Psoas muscle (tissue), 8 donors: ENCODE measurements around the gene ATP1B1. TPM values are rescaled to one million over a fixed set of nuclear protein-coding genes. Genes with fewer than 3 reads are reported as not detected.

Source experiments
- ATAC-seq, 4 donors: fragments of 200-7000 bp; cut with Tn5 transposase; one replicate each; pipeline ENCODE4 v1.9.1; 2020; ENCODE audit warnings: moderate library complexity in 3 of 4, mild to moderate bottlenecking in 2 of 4
- DNase-seq, 2 donors: peaks; one replicate each; pipeline ENCODE4 v3.0.0-alpha.2; 2020
- H3K27ac ChIP-seq: fragments of 200-600 bp; one replicate; pipeline ENCODE4 v1.8.0; 2022
- H3K27me3 ChIP-seq, 3 donors: fragments of 200-600 bp in 1 of 3; one replicate each; pipeline versions ENCODE4 v1.6.1 to v1.8.0; 2013 to 2022; ENCODE audit warnings: low read length in 2 of 3, mild to moderate bottlenecking in 2 of 3, moderate library complexity in 1 of 3; ENCODE audit not compliant: insufficient read depth in 3 of 3
- H3K36me3 ChIP-seq, 2 donors: fragments of 200-600 bp in 1 of 2; one replicate each; pipeline versions ENCODE4 v1.6.1 to v1.8.0; 2013 to 2022; ENCODE audit warnings: low read depth in 1 of 2, mild to moderate bottlenecking in 1 of 2, moderate library complexity in 1 of 2; ENCODE audit not compliant: insufficient read depth in 1 of 2
- H3K4me1 ChIP-seq: fragments of 200-600 bp; one replicate; pipeline ENCODE4 v1.8.0; 2022
- H3K4me3 ChIP-seq: fragments of 200-600 bp; one replicate; pipeline ENCODE4 v1.8.0; 2022; ENCODE audit warnings: mild to moderate bottlenecking
- H3K9me3 ChIP-seq: fragments of 200-600 bp; one replicate; pipeline ENCODE4 v1.8.0; 2022
- WGBS, 3 donors: extraction: QIAGEN DNeasy Blood & Tissue Kit; methylation state at CpG; one replicate each; pipeline versions ENCODE4 v1.1.6 to v1.1.7; 2013; 5-methylcytosine and 5-hydroxymethylcytosine counted together
- intact Hi-C, 2 donors: fragments of 100-400 bp; cut with DNase I; formaldehyde crosslinking; loops; one replicate each; pipeline versions ENCODE4 v1.11.0 to v1.14.2; 2022
- polyA plus RNA-seq, 3 donors: library from polyadenylated mRNA; stranded (reverse); fragments of 200-250 nt; gene quantifications; one replicate each; pipeline ENCODE4 v1.2.3, GENCODE V29; 2013
- total RNA-seq, 4 donors: library from RNA; stranded (reverse); fragmentation: NEBNext Ultra II Directional in 2 of 4; extraction: Animal tissue kit (Norgen Biotek cat#: 25700) in 2 of 4; gene quantifications; one replicate each; pipeline versions ENCODE4 v1.2.1 to v1.2.4, GENCODE V29; 2021 to 2023
- TF ChIP-seq, protein P1 (sequence below): fragments of 200-600 bp; IDR thresholded peaks from one replicate; pipeline ENCODE4 v1.8.0; 2022; ENCODE audit warnings: antibody characterized with exemption
- donor health status: healthy with polysubstance abuse.
- donor health status: DM: no; HTN: no; CAD: no; lungs with moderate emphysema.
- donor health status: Bipolar disorder and iron deficiency.
- donor health status: healthy.
- donor health status: DM: yes; HTN: yes; CAD: no.
- donor health status: DM: no; HTN: no; CAD: no.
- donor health status: DM: no; HTN: no; CAD: no.
- donor health status: DM: yes; HTN: yes; CAD: no.

Gene ATP1B1
- total and polyA plus RNA-seq, 7 donors: 176 to 1,098 (median 290) TPM

DNA sequence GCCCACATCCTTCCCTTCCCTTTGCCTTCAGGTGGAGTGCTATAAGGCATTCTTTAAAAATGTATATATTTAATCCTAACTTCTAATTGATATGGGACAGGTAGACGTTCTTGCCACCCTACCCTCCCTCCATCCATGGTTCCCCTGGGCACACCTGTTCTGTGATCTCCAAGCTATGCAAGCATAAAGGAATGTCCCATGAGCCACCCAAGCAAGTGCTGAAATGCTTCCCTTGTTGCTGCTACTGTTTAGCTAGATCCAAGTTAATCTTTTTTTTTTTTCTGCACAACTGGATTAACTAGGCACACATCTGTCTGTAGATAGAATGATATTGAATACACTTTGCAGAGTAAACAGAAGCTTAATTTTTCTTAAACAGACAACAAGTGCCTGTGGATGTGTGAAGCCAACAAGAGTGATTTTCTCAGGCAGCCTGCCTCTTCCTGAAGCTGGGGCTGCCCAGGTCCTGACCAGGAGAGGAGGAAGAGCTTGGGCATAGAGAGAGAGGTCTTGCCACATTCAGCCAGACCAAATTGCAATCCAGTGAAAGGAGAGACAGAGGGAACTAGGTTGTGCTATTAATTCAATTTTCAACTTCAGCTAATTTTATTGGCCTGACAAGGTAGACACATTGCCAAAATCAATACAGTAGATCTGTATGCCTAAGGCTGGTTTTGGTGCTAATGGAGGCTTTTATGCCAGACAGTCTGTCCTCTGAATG, 28.2 kb upstream of the ATP1B1 start:
- no peaks in the 10 kb centered on the region for H3K4me1 ChIP-seq
- ATAC-seq: no peak
- no peaks in the 10 kb centered on the region for H3K9me3 ChIP-seq
- intact Hi-C loops: no loop called here
- WGBS, 3 donors: 62 to 90% (median 74%) methylated on average over 1 of the region's 1 CpG
- no peak overlapping the region for H3K4me3 ChIP-seq
- H3K27ac ChIP-seq: no peak overlapping the region
- H3K36me3 ChIP-seq: no peaks in the 10 kb centered on the region
- no peak for DNase-seq
- H3K27me3 ChIP-seq: no peaks in the 10 kb centered on the region
- TF ChIP-seq, protein P1, sequence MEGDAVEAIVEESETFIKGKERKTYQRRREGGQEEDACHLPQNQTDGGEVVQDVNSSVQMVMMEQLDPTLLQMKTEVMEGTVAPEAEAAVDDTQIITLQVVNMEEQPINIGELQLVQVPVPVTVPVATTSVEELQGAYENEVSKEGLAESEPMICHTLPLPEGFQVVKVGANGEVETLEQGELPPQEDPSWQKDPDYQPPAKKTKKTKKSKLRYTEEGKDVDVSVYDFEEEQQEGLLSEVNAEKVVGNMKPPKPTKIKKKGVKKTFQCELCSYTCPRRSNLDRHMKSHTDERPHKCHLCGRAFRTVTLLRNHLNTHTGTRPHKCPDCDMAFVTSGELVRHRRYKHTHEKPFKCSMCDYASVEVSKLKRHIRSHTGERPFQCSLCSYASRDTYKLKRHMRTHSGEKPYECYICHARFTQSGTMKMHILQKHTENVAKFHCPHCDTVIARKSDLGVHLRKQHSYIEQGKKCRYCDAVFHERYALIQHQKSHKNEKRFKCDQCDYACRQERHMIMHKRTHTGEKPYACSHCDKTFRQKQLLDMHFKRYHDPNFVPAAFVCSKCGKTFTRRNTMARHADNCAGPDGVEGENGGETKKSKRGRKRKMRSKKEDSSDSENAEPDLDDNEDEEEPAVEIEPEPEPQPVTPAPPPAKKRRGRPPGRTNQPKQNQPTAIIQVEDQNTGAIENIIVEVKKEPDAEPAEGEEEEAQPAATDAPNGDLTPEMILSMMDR: no peak

DNA sequence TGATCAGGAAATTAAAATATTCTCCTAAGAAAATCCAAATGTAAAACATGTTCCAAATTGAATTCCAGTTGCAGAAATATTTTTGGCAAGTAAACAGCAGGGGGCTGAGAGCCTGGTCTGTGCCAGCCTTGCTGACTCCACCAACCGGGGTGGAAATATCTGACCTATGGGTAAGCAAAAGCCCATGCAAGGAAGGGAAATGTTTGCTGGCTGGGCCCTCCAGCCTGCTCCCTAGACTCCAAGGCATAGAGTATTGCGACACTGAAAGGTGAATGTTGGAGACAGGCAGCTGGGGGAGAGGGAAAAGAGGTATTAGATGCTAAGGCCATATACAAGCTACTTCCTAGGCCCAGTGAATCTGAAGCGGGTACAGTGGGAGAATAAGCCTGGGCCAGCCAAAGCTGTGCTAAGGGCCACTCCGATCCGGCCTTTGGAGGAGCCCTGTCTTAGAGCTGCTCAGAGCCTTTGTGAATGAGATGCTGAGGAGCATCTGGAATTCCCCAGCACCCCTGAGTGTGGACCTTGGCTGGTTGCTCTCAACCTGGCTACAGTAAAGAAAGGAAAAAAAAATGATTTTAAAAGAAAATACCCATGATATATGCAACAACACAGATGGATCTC, 24.9 kb upstream of the ATP1B1 start:
- intact Hi-C loops: no loop called here
- Histone ChIP-seq H3K4me3 (no peak overlapping the region), H3K9me3 (no peaks in the 10 kb centered on the region), H3K27ac (no peak overlapping the region), H3K27me3 (no peaks in the 10 kb centered on the region), H3K4me1 (no peaks in the 10 kb centered on the region), H3K36me3 (no peaks in the 10 kb centered on the region)
- 83 to 84% (median 84%) methylated on average over 5 of the region's 5 CpGs for WGBS, 3 donors
- DNase-seq: no peak
- TF ChIP-seq, protein P1: no peak
- no peak for ATAC-seq

DNA sequence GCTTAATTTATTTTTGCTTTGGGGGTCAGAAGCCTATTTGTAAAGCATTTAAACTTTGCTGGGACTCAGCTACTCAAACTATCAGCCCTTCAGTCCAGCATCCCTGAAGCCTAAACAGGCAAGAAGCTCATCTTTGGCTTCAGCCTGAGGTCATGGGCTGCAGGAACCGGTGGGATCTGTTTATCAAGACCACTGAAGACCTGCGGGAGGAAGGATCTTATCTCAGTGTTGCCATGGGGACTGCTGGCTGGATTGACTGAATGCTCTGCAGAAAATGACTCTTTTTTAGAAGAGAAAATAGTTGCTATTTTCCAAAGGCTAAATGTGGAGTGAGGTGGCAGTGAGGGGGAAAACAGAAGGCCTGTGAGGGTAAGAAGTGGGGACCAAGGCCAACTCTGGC, 20.6 kb upstream of the ATP1B1 start:
- H3K27ac ChIP-seq: no peak overlapping the region

DNA sequence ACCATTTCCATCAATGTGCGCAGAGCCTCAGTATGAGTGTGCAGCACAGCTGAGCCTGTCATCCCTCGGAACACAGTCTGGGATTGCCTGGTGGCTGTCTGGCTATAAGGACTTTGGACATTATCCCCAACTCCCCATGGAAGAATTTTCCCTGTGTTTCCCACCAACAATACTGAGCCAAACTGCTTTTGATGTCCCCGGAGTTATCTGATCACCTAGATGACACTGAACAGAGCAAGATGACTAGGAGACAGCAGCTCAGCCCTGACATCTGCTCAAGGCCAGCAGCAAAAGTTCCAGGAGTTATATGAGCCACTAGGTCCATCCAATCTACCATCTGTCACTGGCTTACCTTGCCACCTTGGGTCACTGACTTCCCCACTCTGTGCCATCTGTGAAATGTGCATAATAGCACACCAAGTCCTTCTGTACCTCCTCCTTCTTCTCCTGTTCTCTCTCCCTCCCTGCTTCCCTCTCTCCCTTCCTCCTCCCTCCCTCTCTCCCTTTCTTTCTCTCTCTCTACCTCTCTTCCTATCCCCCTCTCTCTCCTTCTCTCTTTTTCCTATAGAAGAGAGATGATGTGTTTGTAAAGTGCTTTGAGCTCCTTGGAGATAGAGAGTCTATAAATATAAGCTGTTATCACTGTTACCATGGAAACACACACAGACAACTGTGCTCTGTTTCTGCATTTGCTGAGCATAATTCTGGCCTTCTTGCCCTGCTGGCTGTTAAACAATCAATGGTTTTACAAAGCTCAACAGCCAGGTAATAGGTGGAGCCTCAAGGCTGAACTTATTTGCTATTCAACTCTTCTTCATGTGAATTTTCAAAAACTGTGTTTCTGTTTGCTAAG, 19.7 kb upstream of the ATP1B1 start:
- Histone ChIP-seq H3K36me3 (no peaks in the 10 kb centered on the region), H3K4me3 (no peak overlapping the region), H3K4me1 (no peaks in the 10 kb centered on the region), H3K9me3 (no peaks in the 10 kb centered on the region), H3K27me3 (no peaks in the 10 kb centered on the region), H3K27ac (no peak overlapping the region)
- DNase-seq (no peak), ATAC-seq (no peak)
- WGBS, 3 donors: 77 to 85% (median 81%) methylated on average over 3 of the region's 3 CpGs
- intact Hi-C loops: no loop called here
- TF ChIP-seq, protein P1: no peak

More for the DNA sequence above, 20.6 kb upstream of the ATP1B1 start:
- no peaks in the 10 kb centered on the region for H3K4me1 ChIP-seq
- H3K36me3 ChIP-seq: no peaks in the 10 kb centered on the region
- intact Hi-C loops: no loop called here
- WGBS, 3 donors: 70 to 72% (median 70%) methylated on average over 2 of the region's 2 CpGs
- DNase-seq (no peak), ATAC-seq (no peak)
- H3K4me3 ChIP-seq: no peak overlapping the region
- TF ChIP-seq, protein P1: no peak
- no peaks in the 10 kb centered on the region for H3K9me3 ChIP-seq
- H3K27me3 ChIP-seq: no peaks in the 10 kb centered on the region
